A549 (cell line): Measurements from ENCODE around the gene SH3PXD2A. TPM values are rescaled to one million over a fixed set of nuclear protein-coding genes. Genes with fewer than 3 reads are reported as not detected.

Experiments
- ATAC-seq, 2 experiments: fragments of 200-7000 bp in 1 of 2; fragments of >200 bp in 1 of 2; cut with Nextera tagmentation in 1 of 2; cut with Tn5 transposase in 1 of 2; 3 replicates each; pipeline versions ENCODE4 v1.8.0 to v1.9.1; 2018 to 2020; ENCODE audit warnings: mild to moderate bottlenecking in 1 of 2, moderate library complexity in 1 of 2
- CTCF ChIA-PET: fragments of 300-600 bp; sonication (Branson Sonifier 250); formaldehyde crosslinking; extraction: SDS; loops from one replicate; lab custom pipeline; 2021; ENCODE audit warnings: antibody characterized with exemption, inconsistent platforms; lab: Yijun Ruan, JAX
- POLR2A ChIA-PET: fragments of 350-600 bp; formaldehyde crosslinking; extraction: SDS; loops from one replicate; lab custom pipeline; 2021; ENCODE audit warnings: antibody characterized with exemption, inconsistent platforms; lab: Yijun Ruan, JAX
- DNase-seq, 2 experiments: peaks; one replicate each; pipeline versions ENCODE4 v3.0.0 to v3.0.0-alpha.2; 2011 to 2016; ENCODE audit warnings: low read depth in 1 of 2, low spot score in 1 of 2
- FAIRE-seq: peaks from 2 replicates; lab custom pipeline; 2011; peaks lifted over from hg19 to GRCh38; lab: Jason Lieb, UNC
- H3K27ac ChIP-seq, 2 experiments: fragments of >200 bp; sonication (Bioruptor Twin); formaldehyde crosslinking; 3 replicates each; pipeline ENCODE4 v1.5.1; 2016 to 2017
- H3K4me1 ChIP-seq: fragments of >200 bp; sonication (Bioruptor Twin); formaldehyde crosslinking; 3 replicates; pipeline ENCODE4 v1.6.1; 2016
- H3K4me2 ChIP-seq: fragments of >200 bp; sonication (Bioruptor Twin); formaldehyde crosslinking; 3 replicates; pipeline ENCODE4 v1.6.1; 2016
- H3K4me3 ChIP-seq: fragments of >200 bp; sonication (Bioruptor Twin); formaldehyde crosslinking; 3 replicates; pipeline ENCODE4 v1.5.1; 2016
- H3K9me3 ChIP-seq: fragments of >200 bp; sonication (Bioruptor Twin); formaldehyde crosslinking; 3 replicates; pipeline ENCODE4 v1.6.1; 2016
- BHLHE40 ChIP-seq: IDR thresholded peaks from 2 replicates; pipeline ENCODE4 v1.6.1; 2012; ENCODE audit warnings: low read depth, low read length, inconsistent platforms
- FOXS1 ChIP-seq: fragments of 250-450 bp; sonication (Bioruptor Pico); IDR thresholded peaks from 2 replicates; pipeline ENCODE4 v1.5.0; 2020; ENCODE audit warnings: mild to moderate bottlenecking, moderate library complexity
- GATA3 ChIP-seq: IDR thresholded peaks from 2 replicates; pipeline ENCODE4 v1.6.1; 2012; ENCODE audit warnings: borderline replicate concordance
- HDAC2 ChIP-seq: fragments of 200-600 bp; sonication (generic); IDR thresholded peaks from 2 replicates; pipeline ENCODE4 v1.6.1; 2016
- HOXB5 ChIP-seq: fragments of 250-450 bp; sonication (Bioruptor Pico); IDR thresholded peaks from 2 replicates; pipeline ENCODE4 v1.5.0; 2020; ENCODE audit warnings: mild to moderate bottlenecking, moderate library complexity
- JUN ChIP-seq, 2 experiments: fragments of >200 bp; sonication (Bioruptor Twin); formaldehyde crosslinking; IDR thresholded peaks; 2 replicates in 1 of 2; 3 replicates in 1 of 2; pipeline ENCODE4 v1.6.1; 2016 to 2017
- KDM1A ChIP-seq: fragments of 200-600 bp; sonication (generic); IDR thresholded peaks from 2 replicates; pipeline ENCODE4 v1.6.1; 2016; ENCODE audit warnings: low read depth, mild to moderate bottlenecking
- MYC ChIP-seq: IDR thresholded peaks from 2 replicates; pipeline ENCODE4 v1.6.1; 2012; ENCODE audit warnings: mild to moderate bottlenecking, inconsistent platforms, low read length, improper control_type of control experiment, borderline replicate concordance
- POLR2A ChIP-seq: IDR thresholded peaks from 2 replicates; pipeline ENCODE4 v1.6.1; 2012; ENCODE audit warnings: mild to moderate bottlenecking, low read length
- POLR2AphosphoS2 ChIP-seq: conservative IDR thresholded peaks from 2 replicates; pipeline ENCODE4 v1.6.1; 2012; ENCODE audit warnings: low read length, improper control_type of control experiment, inconsistent platforms
- RCOR1 ChIP-seq: fragments of 150-350 bp; IDR thresholded peaks from 2 replicates; pipeline ENCODE4 v1.6.1; 2014; ENCODE audit warnings: antibody characterized with exemption, low read length, low read depth
- TFCP2L1 ChIP-seq: fragments of 250-450 bp; sonication (Bioruptor Pico); IDR thresholded peaks from 2 replicates; pipeline ENCODE4 v1.5.0; 2021; ENCODE audit warnings: mild to moderate bottlenecking
- ZFP36 ChIP-seq: fragments of 450-650 bp; IDR thresholded peaks from 2 replicates; pipeline ENCODE4 v1.6.1; 2014; ENCODE audit warnings: borderline replicate concordance; ENCODE audit not compliant: partially characterized antibody
- WGBS: methylation state at CpG from one replicate; pipeline ENCODE4 v1.1.6; 2017; ENCODE audit errors: missing lambda C conversion rate; 5-methylcytosine and 5-hydroxymethylcytosine counted together
- polyA plus RNA-seq, 4 experiments: library from polyadenylated mRNA; depleted of rRNA in 3 of 4; stranded (reverse); fragments of >200 nt; fragmentation: RNase III in 1 of 4; extraction: RNeasy Plus Mini Kit Qiagen cat#74134 plus additional on column Dnase treatment in 1 of 4; gene quantifications; 2 replicates in 3 of 4; 3 replicates in 1 of 4; pipeline ENCODE4 v1.2.3, GENCODE V29; 2011 to 2017
- TF ChIP-seq, protein P1 (sequence below): fragments of >200 bp; sonication (Bioruptor Twin); formaldehyde crosslinking; IDR thresholded peaks from 3 replicates; pipeline ENCODE4 v1.5.1; 2016
- TF ChIP-seq, protein P2 (sequence below): fragments of >200 bp; sonication (Bioruptor Twin); formaldehyde crosslinking; IDR thresholded peaks from 2 replicates; pipeline ENCODE4 v1.6.1; 2016
- TF ChIP-seq, protein P3 (sequence below): fragments of 200-600 bp; sonication (generic); IDR thresholded peaks from 2 replicates; pipeline ENCODE4 v1.6.1; 2016; ENCODE audit warnings: antibody characterized with exemption, mild to moderate bottlenecking, moderate library complexity
- TF ChIP-seq, protein P4 (sequence below): fragments of 250-450 bp; sonication (Bioruptor Pico); IDR thresholded peaks from 2 replicates; pipeline ENCODE4 v1.5.0; 2020; ENCODE audit warnings: low read depth, mild to moderate bottlenecking, moderate library complexity
- TF ChIP-seq, protein P5 (sequence below): fragments of 250-450 bp; sonication (Bioruptor Pico); IDR thresholded peaks from 2 replicates; pipeline ENCODE4 v1.5.0; 2021; ENCODE audit warnings: mild to moderate bottlenecking, moderate library complexity, borderline replicate concordance

Gene SH3PXD2A
- polyA plus RNA-seq, 2 of the 4 experiments (the other 2 are of a cell fraction): 2.4 to 3.9 TPM

DNA sequence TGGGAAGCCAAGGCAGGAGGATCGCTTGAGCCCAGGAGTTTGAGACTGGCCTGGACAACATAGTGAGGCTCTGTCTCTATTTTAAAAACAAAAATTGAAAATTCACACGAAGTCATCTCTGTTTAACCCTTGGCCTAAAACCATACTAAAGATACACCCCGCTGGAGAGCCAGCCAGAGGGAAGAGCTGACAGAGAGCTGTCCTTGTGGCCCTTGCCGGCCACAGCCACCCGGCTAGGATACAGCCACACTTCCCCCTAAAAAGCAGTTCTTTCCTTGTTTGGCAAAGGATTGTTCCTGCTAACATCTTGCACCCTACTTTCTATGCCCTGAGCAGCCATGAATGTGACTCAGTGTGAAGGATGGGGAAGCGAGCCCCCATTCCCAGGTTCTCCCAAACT lies 49.6 kb downstream of the SH3PXD2A start:
- ChIA-PET POLR2A (no interaction called here), CTCF (interaction anchor here (0.7 kb wide), 1 partner anchor 491 kb away, joined by 3 read pairs; no protein-coding TSS in a partner anchor)
- no peak for ATAC-seq
- no peak overlapping the region for H3K4me3 ChIP-seq
- peaks cover 10% of the 10 kb centered on the region; the same call in 2 of the 3 replicates for H3K4me1 ChIP-seq
- WGBS: 80% methylated on average over 6 of the region's 6 CpGs
- 0 out of 6 replicates have a peak overlapping the region, but pooled peaks of 1 of the 2 experiments have one; percentile 3 for H3K27ac ChIP-seq
- no peaks in the 10 kb centered on the region for H3K9me3 ChIP-seq
- no peak for DNase-seq
- no peak overlapping the region for H3K4me2 ChIP-seq
- TF ChIP-seq HDAC2: no peak
- no peak for TF ChIP-seq GATA3
- TF ChIP-seq TFCP2L1 (CRISPR knock-in tag): no peak
- no peak for TF ChIP-seq KDM1A
- no peak for TF ChIP-seq RCOR1
- TF ChIP-seq BHLHE40: no peak
- TF ChIP-seq, protein P1, sequence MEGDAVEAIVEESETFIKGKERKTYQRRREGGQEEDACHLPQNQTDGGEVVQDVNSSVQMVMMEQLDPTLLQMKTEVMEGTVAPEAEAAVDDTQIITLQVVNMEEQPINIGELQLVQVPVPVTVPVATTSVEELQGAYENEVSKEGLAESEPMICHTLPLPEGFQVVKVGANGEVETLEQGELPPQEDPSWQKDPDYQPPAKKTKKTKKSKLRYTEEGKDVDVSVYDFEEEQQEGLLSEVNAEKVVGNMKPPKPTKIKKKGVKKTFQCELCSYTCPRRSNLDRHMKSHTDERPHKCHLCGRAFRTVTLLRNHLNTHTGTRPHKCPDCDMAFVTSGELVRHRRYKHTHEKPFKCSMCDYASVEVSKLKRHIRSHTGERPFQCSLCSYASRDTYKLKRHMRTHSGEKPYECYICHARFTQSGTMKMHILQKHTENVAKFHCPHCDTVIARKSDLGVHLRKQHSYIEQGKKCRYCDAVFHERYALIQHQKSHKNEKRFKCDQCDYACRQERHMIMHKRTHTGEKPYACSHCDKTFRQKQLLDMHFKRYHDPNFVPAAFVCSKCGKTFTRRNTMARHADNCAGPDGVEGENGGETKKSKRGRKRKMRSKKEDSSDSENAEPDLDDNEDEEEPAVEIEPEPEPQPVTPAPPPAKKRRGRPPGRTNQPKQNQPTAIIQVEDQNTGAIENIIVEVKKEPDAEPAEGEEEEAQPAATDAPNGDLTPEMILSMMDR: no peak
- TF ChIP-seq HOXB5 (CRISPR knock-in tag): no peak
- TF ChIP-seq JUN (IDR thresholded peaks at IDR 0.05): no peak
- no peak for FAIRE-seq

DNA sequence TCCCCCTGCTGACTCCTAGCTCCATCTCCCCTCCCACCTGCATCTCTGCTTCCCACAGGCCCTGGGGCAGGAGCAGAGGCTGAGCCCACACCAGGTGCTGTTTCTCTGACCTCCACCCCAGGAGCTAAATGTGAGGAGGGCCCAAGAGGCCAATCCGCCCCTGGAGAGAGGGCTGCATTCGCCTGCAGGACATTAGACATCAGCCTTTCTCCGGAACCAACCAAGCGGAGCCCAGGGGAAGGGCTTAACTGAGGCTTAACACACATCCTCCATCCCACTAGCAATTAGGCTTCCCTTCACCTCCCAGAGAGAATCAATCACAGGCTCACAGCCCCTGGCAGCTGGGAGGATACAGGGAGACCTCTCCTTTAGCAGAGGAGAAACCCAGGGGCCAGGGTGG lies 50.5 kb downstream of the SH3PXD2A start:
- no peak overlapping the region for H3K27ac ChIP-seq
- POLR2A ChIA-PET: no interaction called here
- ATAC-seq: no peak

DNA sequence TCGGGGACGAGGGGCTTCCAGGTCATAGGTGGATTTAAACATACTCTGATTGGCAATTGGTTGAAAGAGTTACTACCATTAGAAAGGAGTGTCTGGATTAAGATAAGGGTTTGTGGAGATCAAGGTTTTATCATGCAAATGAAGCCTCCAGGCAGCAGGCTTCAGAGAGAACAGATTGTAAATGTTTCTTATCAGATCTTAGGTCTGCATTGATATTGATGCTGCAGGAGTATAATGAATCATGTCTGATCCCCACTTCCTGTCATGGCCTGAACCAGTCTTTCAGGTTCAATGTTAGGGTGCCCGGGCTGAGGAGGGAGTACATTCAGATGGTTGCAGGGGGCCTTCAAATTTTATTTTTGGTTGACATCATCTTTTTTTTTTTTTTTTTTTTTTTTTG lies 51.4 kb downstream of the SH3PXD2A start:
- DNase-seq: no peak
- TF ChIP-seq ZFP36 (no peak), POLR2AphosphoS2 (no peak), MYC (no peak), JUN (IDR thresholded peaks at IDR 0.05) (no peak)
- TF ChIP-seq, protein P2, sequence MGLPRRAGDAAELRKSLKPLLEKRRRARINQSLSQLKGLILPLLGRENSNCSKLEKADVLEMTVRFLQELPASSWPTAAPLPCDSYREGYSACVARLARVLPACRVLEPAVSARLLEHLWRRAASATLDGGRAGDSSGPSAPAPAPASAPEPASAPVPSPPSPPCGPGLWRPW: no peak
- TF ChIP-seq, protein P3, sequence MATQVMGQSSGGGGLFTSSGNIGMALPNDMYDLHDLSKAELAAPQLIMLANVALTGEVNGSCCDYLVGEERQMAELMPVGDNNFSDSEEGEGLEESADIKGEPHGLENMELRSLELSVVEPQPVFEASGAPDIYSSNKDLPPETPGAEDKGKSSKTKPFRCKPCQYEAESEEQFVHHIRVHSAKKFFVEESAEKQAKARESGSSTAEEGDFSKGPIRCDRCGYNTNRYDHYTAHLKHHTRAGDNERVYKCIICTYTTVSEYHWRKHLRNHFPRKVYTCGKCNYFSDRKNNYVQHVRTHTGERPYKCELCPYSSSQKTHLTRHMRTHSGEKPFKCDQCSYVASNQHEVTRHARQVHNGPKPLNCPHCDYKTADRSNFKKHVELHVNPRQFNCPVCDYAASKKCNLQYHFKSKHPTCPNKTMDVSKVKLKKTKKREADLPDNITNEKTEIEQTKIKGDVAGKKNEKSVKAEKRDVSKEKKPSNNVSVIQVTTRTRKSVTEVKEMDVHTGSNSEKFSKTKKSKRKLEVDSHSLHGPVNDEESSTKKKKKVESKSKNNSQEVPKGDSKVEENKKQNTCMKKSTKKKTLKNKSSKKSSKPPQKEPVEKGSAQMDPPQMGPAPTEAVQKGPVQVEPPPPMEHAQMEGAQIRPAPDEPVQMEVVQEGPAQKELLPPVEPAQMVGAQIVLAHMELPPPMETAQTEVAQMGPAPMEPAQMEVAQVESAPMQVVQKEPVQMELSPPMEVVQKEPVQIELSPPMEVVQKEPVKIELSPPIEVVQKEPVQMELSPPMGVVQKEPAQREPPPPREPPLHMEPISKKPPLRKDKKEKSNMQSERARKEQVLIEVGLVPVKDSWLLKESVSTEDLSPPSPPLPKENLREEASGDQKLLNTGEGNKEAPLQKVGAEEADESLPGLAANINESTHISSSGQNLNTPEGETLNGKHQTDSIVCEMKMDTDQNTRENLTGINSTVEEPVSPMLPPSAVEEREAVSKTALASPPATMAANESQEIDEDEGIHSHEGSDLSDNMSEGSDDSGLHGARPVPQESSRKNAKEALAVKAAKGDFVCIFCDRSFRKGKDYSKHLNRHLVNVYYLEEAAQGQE: no peak
- no peak for ATAC-seq
- ChIA-PET POLR2A (no interaction called here), CTCF (interaction anchor here (1.3 kb wide), 1 partner anchor 10 kb away, joined by 3 read pairs; no protein-coding TSS in a partner anchor)
- Histone ChIP-seq H3K27ac (no peak overlapping the region), H3K9me3 (no peaks in the 10 kb centered on the region), H3K4me3 (no peak overlapping the region), H3K4me1 (peaks cover 18% of the 10 kb centered on the region), H3K4me2 (no peak overlapping the region)
- WGBS: 53% methylated on average over 3 of the region's 3 CpGs
- no peak for FAIRE-seq

More for the DNA sequence above, 50.5 kb downstream of the SH3PXD2A start:
- Histone ChIP-seq H3K9me3 (no peaks in the 10 kb centered on the region), H3K4me3 (no peak overlapping the region), H3K4me2 (no peak overlapping the region), H3K4me1 (peaks cover 18% of the 10 kb centered on the region)
- 89% methylated on average over 4 of the region's 4 CpGs for WGBS
- CTCF ChIA-PET: no interaction called here
- FAIRE-seq (no peak), DNase-seq (no peak)
- TF ChIP-seq, protein P4, sequence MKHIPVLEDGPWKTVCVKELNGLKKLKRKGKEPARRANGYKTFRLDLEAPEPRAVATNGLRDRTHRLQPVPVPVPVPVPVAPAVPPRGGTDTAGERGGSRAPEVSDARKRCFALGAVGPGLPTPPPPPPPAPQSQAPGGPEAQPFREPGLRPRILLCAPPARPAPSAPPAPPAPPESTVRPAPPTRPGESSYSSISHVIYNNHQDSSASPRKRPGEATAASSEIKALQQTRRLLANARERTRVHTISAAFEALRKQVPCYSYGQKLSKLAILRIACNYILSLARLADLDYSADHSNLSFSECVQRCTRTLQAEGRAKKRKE (CRISPR knock-in tag): no peak
- no peak for TF ChIP-seq FOXS1 (CRISPR knock-in tag)
- TF ChIP-seq, protein P1: no peak
- no peak for TF ChIP-seq POLR2A
- TF ChIP-seq, protein P5, sequence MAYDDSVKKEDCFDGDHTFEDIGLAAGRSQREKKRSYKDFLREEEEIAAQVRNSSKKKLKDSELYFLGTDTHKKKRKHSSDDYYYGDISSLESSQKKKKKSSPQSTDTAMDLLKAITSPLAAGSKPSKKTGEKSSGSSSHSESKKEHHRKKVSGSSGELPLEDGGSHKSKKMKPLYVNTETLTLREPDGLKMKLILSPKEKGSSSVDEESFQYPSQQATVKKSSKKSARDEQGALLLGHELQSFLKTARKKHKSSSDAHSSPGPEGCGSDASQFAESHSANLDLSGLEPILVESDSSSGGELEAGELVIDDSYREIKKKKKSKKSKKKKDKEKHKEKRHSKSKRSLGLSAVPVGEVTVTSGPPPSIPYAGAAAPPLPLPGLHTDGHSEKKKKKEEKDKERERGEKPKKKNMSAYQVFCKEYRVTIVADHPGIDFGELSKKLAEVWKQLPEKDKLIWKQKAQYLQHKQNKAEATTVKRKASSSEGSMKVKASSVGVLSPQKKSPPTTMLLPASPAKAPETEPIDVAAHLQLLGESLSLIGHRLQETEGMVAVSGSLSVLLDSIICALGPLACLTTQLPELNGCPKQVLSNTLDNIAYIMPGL (CRISPR knock-in tag): no peak
- no peak for TF ChIP-seq HDAC2
